22Rv1 (cell line): Measurements from ENCODE around the gene BLMH.

Experiments used
- H3K27ac ChIP-seq: fragments of 450-650 bp; 2 replicates; pipeline ENCODE4 v1.5.1; 2017
- ZFX ChIP-seq: fragments of 450-650 bp; IDR thresholded peaks from 2 replicates; pipeline ENCODE4 v1.6.1; 2017; ENCODE audit warnings: antibody characterized with exemption, borderline replicate concordance
- TF ChIP-seq, protein P1 (sequence below): fragments of 450-650 bp; IDR thresholded peaks from 2 replicates; pipeline ENCODE4 v1.5.1; 2017; ENCODE audit warnings: mild to moderate bottlenecking

Gene BLMH

DNA sequence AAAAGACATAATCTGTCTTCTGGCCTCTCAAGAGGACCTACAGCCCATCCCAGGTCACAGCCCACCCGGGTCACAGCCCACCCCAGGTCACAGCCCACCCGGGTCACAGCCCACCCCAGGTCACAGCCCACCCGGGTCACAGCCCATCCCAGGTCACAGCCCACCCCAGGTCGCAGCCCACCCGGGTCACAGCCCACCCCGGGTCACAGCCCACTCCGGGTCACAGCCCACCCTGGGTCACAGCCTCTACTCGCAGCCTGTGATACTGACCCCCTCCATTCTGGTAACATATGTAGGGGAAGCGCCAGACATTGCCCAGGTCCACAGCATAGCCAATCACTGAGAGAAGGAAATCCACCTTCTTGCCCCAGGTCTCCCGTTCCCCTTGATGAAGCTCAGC is 70.4 kb downstream of the BLMH start:
- TF ChIP-seq, protein P1, sequence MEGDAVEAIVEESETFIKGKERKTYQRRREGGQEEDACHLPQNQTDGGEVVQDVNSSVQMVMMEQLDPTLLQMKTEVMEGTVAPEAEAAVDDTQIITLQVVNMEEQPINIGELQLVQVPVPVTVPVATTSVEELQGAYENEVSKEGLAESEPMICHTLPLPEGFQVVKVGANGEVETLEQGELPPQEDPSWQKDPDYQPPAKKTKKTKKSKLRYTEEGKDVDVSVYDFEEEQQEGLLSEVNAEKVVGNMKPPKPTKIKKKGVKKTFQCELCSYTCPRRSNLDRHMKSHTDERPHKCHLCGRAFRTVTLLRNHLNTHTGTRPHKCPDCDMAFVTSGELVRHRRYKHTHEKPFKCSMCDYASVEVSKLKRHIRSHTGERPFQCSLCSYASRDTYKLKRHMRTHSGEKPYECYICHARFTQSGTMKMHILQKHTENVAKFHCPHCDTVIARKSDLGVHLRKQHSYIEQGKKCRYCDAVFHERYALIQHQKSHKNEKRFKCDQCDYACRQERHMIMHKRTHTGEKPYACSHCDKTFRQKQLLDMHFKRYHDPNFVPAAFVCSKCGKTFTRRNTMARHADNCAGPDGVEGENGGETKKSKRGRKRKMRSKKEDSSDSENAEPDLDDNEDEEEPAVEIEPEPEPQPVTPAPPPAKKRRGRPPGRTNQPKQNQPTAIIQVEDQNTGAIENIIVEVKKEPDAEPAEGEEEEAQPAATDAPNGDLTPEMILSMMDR = no peak
- TF ChIP-seq ZFX = no peak
- H3K27ac ChIP-seq = no peak overlapping the region

DNA sequence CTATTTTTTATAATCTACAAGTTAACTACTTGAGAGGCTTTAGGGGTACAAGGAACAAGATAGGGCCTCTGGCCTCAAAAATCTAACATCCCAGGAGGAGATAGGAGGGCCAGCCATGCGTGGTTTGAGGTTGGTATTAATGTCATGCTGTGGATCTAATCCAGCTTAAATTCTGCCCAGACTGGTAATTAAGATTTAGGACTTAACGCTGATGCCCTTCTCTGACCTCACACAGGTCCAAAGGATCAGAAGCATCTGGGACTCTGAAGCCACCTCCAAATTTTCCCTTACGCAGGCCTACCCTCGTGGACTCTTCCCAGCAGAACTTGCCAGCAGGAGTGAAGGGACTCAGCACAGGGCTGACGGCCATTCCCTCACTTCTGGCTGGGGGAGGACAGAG is 71.3 kb downstream of the BLMH start:
- no peak for TF ChIP-seq ZFX
- TF ChIP-seq, protein P1 = no peak
- H3K27ac ChIP-seq = no peak overlapping the region

GRCh38 chr17:30219833-30220232 is 71.9 kb downstream of the BLMH start:
- no peak overlapping the region for H3K27ac ChIP-seq
- TF ChIP-seq, protein P1 = no peak
- TF ChIP-seq ZFX = no peak

DNA sequence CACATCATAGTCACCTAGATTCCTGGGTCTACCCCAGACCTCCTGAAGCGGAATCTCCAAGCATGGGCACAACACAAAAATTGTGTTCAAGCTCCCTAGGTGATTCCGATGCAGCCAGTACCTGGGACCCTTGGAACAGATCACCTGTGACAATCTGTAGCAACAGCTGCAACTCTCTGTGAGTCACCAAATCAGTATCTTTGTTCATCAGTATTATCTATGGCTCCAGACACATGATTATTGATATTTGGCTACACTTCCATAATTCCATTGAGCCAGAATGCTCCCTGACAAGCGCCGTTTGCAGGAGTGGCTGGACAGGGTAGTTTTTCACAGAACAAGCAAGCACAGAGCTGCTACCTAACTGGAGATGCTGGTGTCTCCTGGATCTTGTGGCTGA is 72.4 kb downstream of the BLMH start:
- no peak overlapping the region for H3K27ac ChIP-seq
- no peak for TF ChIP-seq ZFX
- TF ChIP-seq, protein P1 = no peak

GRCh38 chr17:30218799-30219198 is 72.9 kb downstream of the BLMH start:
- H3K27ac ChIP-seq = no peak overlapping the region
- no peak for TF ChIP-seq ZFX

DNA sequence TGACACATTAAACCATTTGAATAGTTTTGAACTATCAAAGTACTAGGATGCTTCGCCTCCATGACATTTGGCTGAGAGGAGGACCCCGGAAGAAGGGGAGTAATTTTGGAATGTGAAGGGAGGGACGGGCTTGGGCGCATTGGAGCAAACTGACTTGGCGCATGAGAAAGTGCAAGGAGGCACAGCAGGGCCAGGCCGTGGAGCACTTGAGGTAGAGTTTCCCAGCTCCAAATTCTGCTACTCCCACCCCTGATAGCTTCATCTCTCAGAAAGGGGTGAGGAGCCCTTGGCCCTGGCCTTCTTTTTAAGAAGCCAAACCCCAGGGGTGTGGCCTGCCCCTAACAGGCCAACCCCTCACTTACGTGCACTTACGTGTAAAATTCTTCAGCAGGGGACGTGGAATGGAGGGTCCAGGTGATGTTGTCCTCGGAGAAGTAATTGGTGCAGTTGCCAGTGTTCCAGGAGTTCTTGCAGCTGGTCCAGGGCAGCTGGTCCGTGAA is 73.9 kb downstream of the BLMH start:
- no peak for TF ChIP-seq ZFX
- TF ChIP-seq, protein P1 = no peak

DNA sequence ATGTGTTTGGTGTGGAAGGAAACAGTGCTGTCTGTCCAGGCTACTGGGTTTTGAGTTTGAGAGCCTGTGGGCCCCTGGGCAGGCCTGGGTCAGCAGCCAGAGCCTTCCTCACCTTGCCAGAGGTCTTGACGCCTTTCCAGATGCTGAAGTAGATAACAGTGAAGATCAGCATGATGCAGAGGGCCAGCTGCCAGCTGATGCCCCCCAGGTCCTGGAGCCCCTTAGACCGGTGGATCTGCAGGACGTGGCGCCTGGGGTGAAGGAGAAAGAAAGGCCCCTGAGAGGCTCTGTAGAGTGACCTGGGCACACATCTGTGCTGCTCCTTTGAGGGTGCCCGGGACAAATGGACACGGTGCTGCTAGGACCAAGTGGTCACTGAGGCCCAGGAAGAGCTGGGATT is 74.7 kb downstream of the BLMH start:
- no peak for TF ChIP-seq ZFX
- TF ChIP-seq, protein P1 = no peak
- no peak overlapping the region for H3K27ac ChIP-seq

More for the DNA sequence above, 73.9 kb downstream of the BLMH start:
- H3K27ac ChIP-seq = no peak overlapping the region

GRCh38 chr17:30212750-30213149 is 79.0 kb downstream of the BLMH start:
- H3K27ac ChIP-seq = no peak overlapping the region
- TF ChIP-seq, protein P1 = no peak
- TF ChIP-seq ZFX = no peak
